Adrenal gland (tissue), 5 donors: ENCODE data around the gene WDR70.

Experiments
- POLR2A ChIP-seq, 2 donors: fragments of 450-650 bp; IDR thresholded peaks; one replicate each; pipeline ENCODE4 v1.6.1; 2017; ENCODE audit warnings: antibody characterized with exemption in 2 of 2, mild to moderate bottlenecking in 2 of 2, moderate library complexity in 1 of 2
- TF ChIP-seq, protein P1 (sequence below), 6 experiments: fragments of 450-650 bp in 4 of 6; fragments of 200-600 bp in 2 of 6; sonication (generic) in 1 of 6; IDR thresholded peaks; 1 replicate in 5 of 6; 2 replicates in 1 of 6; pipeline versions ENCODE4 v1.5.1 to v1.8.0; 2016 to 2021; ENCODE audit warnings: antibody characterized with exemption in 6 of 6, mild to moderate bottlenecking in 2 of 6, moderate library complexity in 1 of 6
- donor health status: DM: no; HTN: no; CAD: no.

DNA sequence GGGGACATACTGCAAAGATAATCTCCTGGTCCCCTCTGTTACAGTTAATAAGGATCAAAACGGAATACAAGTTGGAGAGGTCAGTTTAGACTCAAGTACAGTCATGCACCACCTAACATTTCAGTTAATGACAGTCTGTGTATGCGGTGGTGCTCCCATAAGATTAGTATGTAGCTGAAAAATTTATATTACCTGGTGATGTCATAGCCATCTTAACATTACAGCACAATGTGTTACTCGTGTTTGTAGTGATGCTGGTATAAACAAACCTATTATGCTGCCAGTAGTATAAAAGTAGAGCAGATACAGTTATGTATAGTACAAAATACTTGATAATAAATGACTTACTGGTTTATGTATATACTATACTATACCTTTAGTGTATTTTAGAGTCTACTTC is 252.8 kb downstream of the WDR70 start:
- TF ChIP-seq, protein P1, sequence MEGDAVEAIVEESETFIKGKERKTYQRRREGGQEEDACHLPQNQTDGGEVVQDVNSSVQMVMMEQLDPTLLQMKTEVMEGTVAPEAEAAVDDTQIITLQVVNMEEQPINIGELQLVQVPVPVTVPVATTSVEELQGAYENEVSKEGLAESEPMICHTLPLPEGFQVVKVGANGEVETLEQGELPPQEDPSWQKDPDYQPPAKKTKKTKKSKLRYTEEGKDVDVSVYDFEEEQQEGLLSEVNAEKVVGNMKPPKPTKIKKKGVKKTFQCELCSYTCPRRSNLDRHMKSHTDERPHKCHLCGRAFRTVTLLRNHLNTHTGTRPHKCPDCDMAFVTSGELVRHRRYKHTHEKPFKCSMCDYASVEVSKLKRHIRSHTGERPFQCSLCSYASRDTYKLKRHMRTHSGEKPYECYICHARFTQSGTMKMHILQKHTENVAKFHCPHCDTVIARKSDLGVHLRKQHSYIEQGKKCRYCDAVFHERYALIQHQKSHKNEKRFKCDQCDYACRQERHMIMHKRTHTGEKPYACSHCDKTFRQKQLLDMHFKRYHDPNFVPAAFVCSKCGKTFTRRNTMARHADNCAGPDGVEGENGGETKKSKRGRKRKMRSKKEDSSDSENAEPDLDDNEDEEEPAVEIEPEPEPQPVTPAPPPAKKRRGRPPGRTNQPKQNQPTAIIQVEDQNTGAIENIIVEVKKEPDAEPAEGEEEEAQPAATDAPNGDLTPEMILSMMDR (IDR thresholded peaks at IDR 0.05) = no peak
- TF ChIP-seq POLR2A (IDR thresholded peaks at IDR 0.05) = no peak
